HepG2 (cell line): ENCODE results near the gene ELAVL3. TPM values are rescaled to one million over a fixed set of nuclear protein-coding genes. Genes with fewer than 3 reads are reported as not detected.

Experiments used
- ATF6 ChIP-seq: sonication (generic); formaldehyde crosslinking; conservative IDR thresholded peaks from 2 replicates; pipeline ENCODE4 v1.4.0; 2020; ENCODE audit warnings: missing genetic modification reagents
- ATRX ChIP-seq: sonication (generic); formaldehyde crosslinking; IDR thresholded peaks from 2 replicates; pipeline ENCODE4 v1.4.0; 2020; ENCODE audit warnings: missing genetic modification reagents, borderline replicate concordance
- BCL6 ChIP-seq: IDR thresholded peaks from 2 replicates; pipeline ENCODE4 v1.6.1; 2016; ENCODE audit warnings: missing genetic modification reagents, missing compliant biosample characterization
- EP300 ChIP-seq, 3 experiments: sonication (generic) in 1 of 3; formaldehyde crosslinking in 1 of 3; IDR thresholded peaks; 2 replicates each; pipeline versions ENCODE4 v1.5.1 to v1.6.1; 2011 to 2020; ENCODE audit warnings: low read depth in 2 of 3, low read length in 2 of 3, borderline replicate concordance in 1 of 3, improper control_type of control experiment in 1 of 3, mild to moderate bottlenecking in 1 of 3, missing genetic modification reagents in 1 of 3, moderate library complexity in 1 of 3
- KDM1A ChIP-seq: IDR thresholded peaks from 2 replicates; pipeline ENCODE4 v1.6.1; 2016; ENCODE audit warnings: missing compliant biosample characterization
- KLF9 ChIP-seq: IDR thresholded peaks from 2 replicates; pipeline ENCODE4 v1.6.1; 2016; ENCODE audit warnings: low read depth
- LRRFIP1 ChIP-seq: sonication (generic); formaldehyde crosslinking; conservative IDR thresholded peaks from 2 replicates; pipeline ENCODE4 v1.4.0; 2020; ENCODE audit warnings: missing genetic modification reagents
- PHF5A ChIP-seq: IDR thresholded peaks from one replicate; pipeline ENCODE4 v1.6.1; 2018; ENCODE audit warnings: low read depth, missing genetic modification reagents; ENCODE audit not compliant: unreplicated experiment
- SIN3A ChIP-seq: IDR thresholded peaks from 2 replicates; pipeline ENCODE4 v1.6.1; 2011; ENCODE audit warnings: low read depth, mild to moderate bottlenecking, control low read depth, low read length, borderline replicate concordance
- SSRP1 ChIP-seq: IDR thresholded peaks from 2 replicates; pipeline ENCODE4 v1.6.1; 2016; ENCODE audit warnings: control low read depth
- THYN1 ChIP-seq: sonication (generic); formaldehyde crosslinking; IDR thresholded peaks from 2 replicates; pipeline ENCODE4 v1.8.1; 2023; ENCODE audit warnings: low read depth, mild to moderate bottlenecking, moderate library complexity, missing genetic modification reagents, borderline replicate concordance
- TRAFD1 ChIP-seq: sonication (generic); formaldehyde crosslinking; IDR thresholded peaks from 2 replicates; pipeline ENCODE4 v1.5.1; 2020; ENCODE audit warnings: missing genetic modification reagents, mild to moderate bottlenecking, borderline replicate concordance
- XRCC5 ChIP-seq: fragments of 200-400 bp; formaldehyde crosslinking; optimal IDR thresholded peaks from 2 replicates; pipeline ENCODE3; 2017; ENCODE audit warnings: mild to moderate bottlenecking, low read length
- ZBTB39 ChIP-seq: sonication (generic); formaldehyde crosslinking; IDR thresholded peaks from 2 replicates; pipeline ENCODE4 v1.5.0; 2020; ENCODE audit warnings: missing genetic modification reagents
- ZNF121 ChIP-seq: sonication (generic); formaldehyde crosslinking; IDR thresholded peaks from 2 replicates; pipeline ENCODE4 v1.5.0; 2020; ENCODE audit warnings: mild to moderate bottlenecking, missing genetic modification reagents
- ZNF138 ChIP-seq: sonication (generic); formaldehyde crosslinking; IDR thresholded peaks from 2 replicates; pipeline ENCODE4 v1.5.0; 2020; ENCODE audit warnings: mild to moderate bottlenecking, low read depth, missing genetic modification reagents
- ZNF282 ChIP-seq: fragments of 450-650 bp; IDR thresholded peaks from 2 replicates; pipeline ENCODE4 v1.6.1; 2018; ENCODE audit not compliant: partially characterized antibody
- ZNF354B ChIP-seq: sonication (generic); formaldehyde crosslinking; IDR thresholded peaks from 2 replicates; pipeline ENCODE4 v1.8.0; 2022; ENCODE audit warnings: mild to moderate bottlenecking, missing genetic modification reagents
- ZNF691 ChIP-seq: sonication (generic); formaldehyde crosslinking; IDR thresholded peaks from 2 replicates; pipeline ENCODE4 v1.4.0; 2020; ENCODE audit warnings: missing genetic modification reagents, low read depth, mild to moderate bottlenecking, borderline replicate concordance
- ZSCAN29 ChIP-seq: sonication (generic); formaldehyde crosslinking; conservative IDR thresholded peaks from 2 replicates; pipeline ENCODE4 v1.4.0; 2020; ENCODE audit warnings: mild to moderate bottlenecking, missing genetic modification reagents
- polyA plus RNA-seq, 8 experiments: library from polyadenylated mRNA; depleted of rRNA in 3 of 8; stranded (reverse) in 7 of 8; unstranded in 1 of 8; fragments of >200 nt; fragmentation: Illumina TruSeq in 4 of 8; extraction: Trizol in 4 of 8; gene quantifications; 2 replicates each; pipeline versions ENCODE4 v1.2.1 to v1.2.3, GENCODE V29; 2011 to 2016; ENCODE audit warnings: low read depth in 4 of 8, missing spikeins in 1 of 8, mixed read lengths in 1 of 8; ENCODE audit not compliant: insufficient read depth in 1 of 8
- total RNA-seq, 5 experiments: library from RNA; depleted of rRNA; stranded (reverse); fragments of >200 nt; fragmentation: Illumina TruSeq; extraction: Trizol; gene quantifications; 2 replicates each; pipeline ENCODE4 v1.2.3, GENCODE V29; 2016; ENCODE audit warnings: low read depth in 1 of 5

The ELAVL3 gene
- total and polyA plus RNA-seq, 2 of the 13 experiments (the other 11 are each of a cell fraction or from before 2014, with no cell fraction given), result 0.03 TPM; not detected in 1

- TF ChIP-seq ATF6, result no peak
- TF ChIP-seq ZSCAN29 (CRISPR knock-in tag), result no peak
- no peak for TF ChIP-seq ATRX (CRISPR knock-in tag)
- TF ChIP-seq ZNF691, result no peak
- no peak for TF ChIP-seq ZNF138
- TF ChIP-seq SIN3A, result no peak
- TF ChIP-seq PHF5A (CRISPR knock-in tag), result peak; percentile 55
- TF ChIP-seq EP300 (IDR thresholded peaks at IDR 0.05; ENCODE audit: low read depth in 2 of 2, low read length in 2 of 2), result no peak
- 0 out of 2 replicates have a peak, but pooled peaks have one; percentile 12 for TF ChIP-seq EP300 (CRISPR knock-in tag; IDR thresholded peaks at IDR 0.05; ENCODE audit: borderline replicate concordance)
- peak; percentile 58; the same call in 1 of the 2 replicates for TF ChIP-seq KLF9 (CRISPR knock-in tag)
- TF ChIP-seq SSRP1 (CRISPR knock-in tag), result no peak
- TF ChIP-seq TRAFD1 (CRISPR knock-in tag), result no peak
- TF ChIP-seq THYN1 (CRISPR knock-in tag), result no peak
- TF ChIP-seq XRCC5, result peak; percentile 87
- TF ChIP-seq ZNF354B, result no peak
- 0 out of 2 replicates have a peak, but pooled peaks have one; percentile 33 for TF ChIP-seq ZNF121 (CRISPR knock-in tag)
- TF ChIP-seq KDM1A (CRISPR knock-in tag), result peak; percentile 91
- TF ChIP-seq ZNF282, result no peak
- peak; percentile 49 for TF ChIP-seq BCL6 (CRISPR knock-in tag)
- no peak; the same call in 1 of the 2 replicates for TF ChIP-seq ZBTB39 (CRISPR knock-in tag)
- TF ChIP-seq LRRFIP1 (CRISPR knock-in tag), result no peak
Observed at GRCh38 chr19:11482384-11483050, 1.7 kb upstream of the ELAVL3 start (continued).
